HL-60/S4 treated with phorbol 12-myristate 13-acetate at 8.2 ng/mL for 4 days and 3 days (cell line): ENCODE data around the gene RMI1.
"Not testable (repeated sequence)": the region's sequence is repeated elsewhere in the genome, so short reads cannot be mapped to it uniquely, and the experiment has no call there.

ENCODE experiments used
- in situ Hi-C: fragments of 300-500 bp; cut with MboI; formaldehyde crosslinking; loops from 2 replicates; pipeline ENCODE4 v1.15.0; 2022; ENCODE audit warnings: low sequenced_read_pairs

RMI1 gene

GRCh38 chr9:83980395-83981125 lies at the start of gene RMI1:
Gene RMI1 (plus strand): TSS chr9:83980805. CDS start chr9:84000987, 20,182 bp downstream.
- in situ Hi-C loops = no loop called here

GRCh38 chr9:83930881-83931280 lies 49.7 kb upstream of the RMI1 start:
- in situ Hi-C loops = loop anchor here (10.0 kb wide), 1 partner anchor 324 kb away; no protein-coding TSS in a partner anchor

GRCh38 chr9:83932011-83932410 lies 48.6 kb upstream of the RMI1 start:
- in situ Hi-C loops = loop anchor here (10.0 kb wide), 1 partner anchor 323 kb away; no protein-coding TSS in a partner anchor

GRCh38 chr9:83932851-83933250 lies 47.8 kb upstream of the RMI1 start:
- in situ Hi-C loops = loop anchor here (10.0 kb wide), 1 partner anchor 322 kb away; no protein-coding TSS in a partner anchor

- in situ Hi-C loops = loop anchor here (10.0 kb wide), 1 partner anchor 321 kb away; no protein-coding TSS in a partner anchor
Measured at GRCh38 chr9:83933790-83934189, 46.8 kb upstream of the RMI1 start.

GRCh38 chr9:83934569-83935275 lies 45.9 kb upstream of the RMI1 start:
- in situ Hi-C loops = loop anchor here (10.0 kb wide), 1 partner anchor 320 kb away; no protein-coding TSS in a partner anchor

GRCh38 chr9:83935276-83935935 lies 45.2 kb upstream of the RMI1 start:
- in situ Hi-C loops = loop anchor here (10.0 kb wide), 1 partner anchor 319 kb away; no protein-coding TSS in a partner anchor

GRCh38 chr9:83936523-83936922 lies 44.1 kb upstream of the RMI1 start:
- in situ Hi-C loops = loop anchor here (10.0 kb wide), 1 partner anchor 318 kb away; no protein-coding TSS in a partner anchor

- in situ Hi-C loops = loop anchor here (10.0 kb wide), 1 partner anchor 317 kb away; no protein-coding TSS in a partner anchor
Measured at GRCh38 chr9:83937861-83938455, 42.6 kb upstream of the RMI1 start.

GRCh38 chr9:83940590-83941303 lies 39.9 kb upstream of the RMI1 start:
- in situ Hi-C loops = no loop called here

- in situ Hi-C loops = not testable (repeated sequence)
Measured at GRCh38 chr9:83948096-83948495, 32.5 kb upstream of the RMI1 start.

GRCh38 chr9:83956086-83956435 lies 24.5 kb upstream of the RMI1 start:
- in situ Hi-C loops = no loop called here

- in situ Hi-C loops = no loop called here
Measured at GRCh38 chr9:83956436-83957247, 24.0 kb upstream of the RMI1 start.

GRCh38 chr9:83957248-83957513 lies 23.4 kb upstream of the RMI1 start:
- in situ Hi-C loops = no loop called here

- in situ Hi-C loops = no loop called here
Measured at GRCh38 chr9:83959061-83959460, 21.5 kb upstream of the RMI1 start.

- in situ Hi-C loops = no loop called here
Measured at GRCh38 chr9:83960991-83961390, 19.6 kb upstream of the RMI1 start.

- in situ Hi-C loops = no loop called here
Measured at GRCh38 chr9:83962165-83962564, 18.4 kb upstream of the RMI1 start.

- in situ Hi-C loops = no loop called here
Measured at GRCh38 chr9:83964973-83965349, 15.6 kb upstream of the RMI1 start.

GRCh38 chr9:83965350-83966208 lies 15.0 kb upstream of the RMI1 start:
- in situ Hi-C loops = no loop called here
